CD8-positive, alpha-beta memory T cell (primary cell): Measurements from ENCODE around the gene STAC2. TPM values are rescaled to one million over a fixed set of nuclear protein-coding genes. Genes with fewer than 3 reads are reported as not detected.

Experiments
- CTCF ChIA-PET: fragments of 350-600 bp; sonication (Branson Sonifier 250); formaldehyde crosslinking; loops from one replicate; lab custom pipeline; 2021; ENCODE audit warnings: antibody characterized with exemption; lab: Charles Lee
- POLR2A ChIA-PET: fragments of 350-600 bp; sonication (Branson Sonifier 250); formaldehyde crosslinking; loops from one replicate; lab custom pipeline; 2021; ENCODE audit warnings: antibody characterized with exemption; lab: Charles Lee
- DNase-seq, 5 donors: peaks; one replicate each; pipeline versions ENCODE4 v3.0.0 to v3.0.0-alpha.2; 2020 to 2022; ENCODE audit warnings: mixed read lengths in 1 of 5
- H3K27ac ChIP-seq: one replicate; pipeline ENCODE4 v1.7.0; 2013; ENCODE audit warnings: low read depth, mild to moderate bottlenecking, low read length, moderate library complexity
- H3K27me3 ChIP-seq: 2 replicates; pipeline ENCODE4 v1.7.0; 2013; ENCODE audit warnings: low read length, mild to moderate bottlenecking; ENCODE audit not compliant: insufficient read depth, poor library complexity, severe bottlenecking
- H3K36me3 ChIP-seq: 2 replicates; pipeline ENCODE4 v1.7.0; 2013; ENCODE audit warnings: mild to moderate bottlenecking, low read length, moderate library complexity; ENCODE audit not compliant: insufficient read depth
- H3K4me1 ChIP-seq: 2 replicates; pipeline ENCODE4 v1.7.0; 2013; ENCODE audit warnings: mild to moderate bottlenecking, low read length, moderate library complexity; ENCODE audit not compliant: insufficient read depth
- H3K4me3 ChIP-seq: 2 replicates; pipeline ENCODE4 v1.7.0; 2013; ENCODE audit warnings: mild to moderate bottlenecking, low read length
- H3K9me3 ChIP-seq: 2 replicates; pipeline ENCODE4 v1.7.0; 2013; ENCODE audit warnings: mild to moderate bottlenecking, low read length
- H3K27ac Mint-ChIP-seq, 8 donors: one replicate each; pipeline ENCODE4 v1.8.0; 2020 to 2021; ENCODE audit warnings: mixed read lengths in 8 of 8, mild to moderate bottlenecking in 6 of 8, inconsistent platforms in 3 of 8, moderate library complexity in 3 of 8
- H3K27me3 Mint-ChIP-seq, 2 donors: one replicate each; pipeline ENCODE4 v1.8.0; 2020 to 2021; ENCODE audit warnings: mixed read lengths in 2 of 2, mild to moderate bottlenecking in 1 of 2, moderate library complexity in 1 of 2
- H3K36me3 Mint-ChIP-seq, 3 donors: one replicate each; pipeline ENCODE4 v1.8.0; 2020 to 2021; ENCODE audit warnings: mixed read lengths in 3 of 3, inconsistent platforms in 1 of 3, mild to moderate bottlenecking in 1 of 3
- H3K4me1 Mint-ChIP-seq, 3 donors: one replicate each; pipeline ENCODE4 v1.8.0; 2020 to 2021; ENCODE audit warnings: mixed read lengths in 3 of 3, inconsistent platforms in 1 of 3, mild to moderate bottlenecking in 1 of 3
- H3K4me3 Mint-ChIP-seq, 7 donors: one replicate each; pipeline ENCODE4 v1.8.0; 2020 to 2021; ENCODE audit warnings: mixed read lengths in 7 of 7, mild to moderate bottlenecking in 6 of 7, moderate library complexity in 4 of 7, inconsistent platforms in 2 of 7
- H3K9me3 Mint-ChIP-seq, 5 donors: one replicate each; pipeline ENCODE4 v1.8.0; 2020 to 2022; ENCODE audit warnings: mixed read lengths in 5 of 5, mild to moderate bottlenecking in 3 of 5, moderate library complexity in 2 of 5, inconsistent platforms in 1 of 5
- polyA plus RNA-seq: library from polyadenylated mRNA; unstranded; fragments of 300-500 nt; fragmentation: Illumina TruSeq; gene quantifications from one replicate; pipeline ENCODE4 v1.2.3, GENCODE V29; 2021
- total RNA-seq, 2 experiments: library from RNA; stranded (reverse); gene quantifications; one replicate each; pipeline ENCODE4 v1.2.3, GENCODE V29; 2021

The STAC2 gene
- total and polyA plus RNA-seq, 3 experiments from 2014 or later = not detected

GRCh38 chr17:39217734-39218369 is 7.9 kb downstream of the STAC2 start:
- Mint-ChIP-seq H3K9me3 (peaks cover 0 to 2% (median 0%) of the 10 kb centered on the region in 5 donors), H3K4me1 (peaks cover 0 to 4% (median 0%) of the 10 kb centered on the region in 3 donors), H3K36me3 (no peaks in the 10 kb centered on the region), H3K27me3 (peaks cover 12 to 23% of the 10 kb centered on the region in 2 donors), H3K27ac (no peak overlapping the region), H3K4me3 (peak overlapping the region in 5 of 7 donors; percentile 28 to 45 (median 40))
- Histone ChIP-seq H3K9me3 (no peaks in the 10 kb centered on the region), H3K36me3 (no peaks in the 10 kb centered on the region), H3K27ac (no peak overlapping the region), H3K27me3 (no peaks in the 10 kb centered on the region), H3K4me3 (no peak overlapping the region), H3K4me1 (no peaks in the 10 kb centered on the region)
- POLR2A ChIA-PET = interaction anchor here (0.5 to 0.8 kb wide), 2 partner anchors 9 to 611 kb away, joined by 3 to 4 read pairs; no protein-coding TSS in a partner anchor
- CTCF ChIA-PET = interaction anchor here (0.8 to 3.5 kb wide), 4 partner anchors 9 to 20 kb away, joined by 3 to 14 read pairs (median 6); no protein-coding TSS in a partner anchor
- no peak for DNase-seq

GRCh38 chr17:39213852-39214251 is 11.9 kb downstream of the STAC2 start:
- no peak for DNase-seq
- Mint-ChIP-seq H3K27me3 (peaks cover 2 to 25% of the 10 kb centered on the region in 2 donors), H3K36me3 (no peaks in the 10 kb centered on the region), H3K9me3 (no peaks in the 10 kb centered on the region), H3K27ac (no peak overlapping the region), H3K4me1 (peaks cover 6 to 23% (median 12%) of the 10 kb centered on the region in 3 donors), H3K4me3 (no peak overlapping the region)
- H3K4me3 ChIP-seq = no peak overlapping the region
- no peaks in the 10 kb centered on the region for H3K9me3 ChIP-seq
- CTCF ChIA-PET = interaction anchor here (1.8 to 1.9 kb wide), 2 partner anchors 18 kb away, joined by 5 to 7 read pairs; no protein-coding TSS in a partner anchor
- POLR2A ChIA-PET = no interaction called here
- peaks cover 15% of the 10 kb centered on the region for H3K4me1 ChIP-seq
- H3K27ac ChIP-seq = no peak overlapping the region
- no peaks in the 10 kb centered on the region for H3K36me3 ChIP-seq
- H3K27me3 ChIP-seq = peaks cover 4% of the 10 kb centered on the region

- Histone ChIP-seq H3K27ac (no peak overlapping the region), H3K36me3 (no peaks in the 10 kb centered on the region), H3K9me3 (no peaks in the 10 kb centered on the region), H3K4me1 (peaks cover 20% of the 10 kb centered on the region), H3K27me3 (peaks cover 4% of the 10 kb centered on the region), H3K4me3 (no peak overlapping the region)
- ChIA-PET CTCF (interaction anchor here (1.3 to 1.8 kb wide), 2 partner anchors 19 to 31 kb away, joined by 3 to 7 read pairs; no protein-coding TSS in a partner anchor), POLR2A (no interaction called here)
- no peak for DNase-seq
- H3K27me3 Mint-ChIP-seq = peaks cover 2 to 25% of the 10 kb centered on the region in 2 donors
- H3K4me3 Mint-ChIP-seq = peak overlapping the region in 1 of 7 donors; percentile 43
- no peaks in the 10 kb centered on the region for H3K9me3 Mint-ChIP-seq
- no peaks in the 10 kb centered on the region for H3K36me3 Mint-ChIP-seq
- peak overlapping the region in 3 of 8 donors; percentile 8 to 83 (median 66) for H3K27ac Mint-ChIP-seq
- H3K4me1 Mint-ChIP-seq = peaks cover 6 to 28% (median 16%) of the 10 kb centered on the region in 3 donors
Observed at GRCh38 chr17:39212841-39213480, 12.8 kb downstream of the STAC2 start.

GRCh38 chr17:39212195-39212810 is 13.4 kb downstream of the STAC2 start:
- no peak overlapping the region for H3K4me3 ChIP-seq
- Mint-ChIP-seq H3K27ac (peak overlapping the region in 2 of 8 donors; percentile 26 to 66), H3K4me3 (no peak overlapping the region), H3K4me1 (peaks cover 7 to 29% (median 16%) of the 10 kb centered on the region in 3 donors), H3K9me3 (no peaks in the 10 kb centered on the region), H3K27me3 (peaks cover 2 to 25% of the 10 kb centered on the region in 2 donors), H3K36me3 (no peaks in the 10 kb centered on the region)
- DNase-seq = no peak
- POLR2A ChIA-PET = no interaction called here
- peaks cover 21% of the 10 kb centered on the region for H3K4me1 ChIP-seq
- H3K27ac ChIP-seq = no peak overlapping the region
- no peaks in the 10 kb centered on the region for H3K9me3 ChIP-seq
- peaks cover 4% of the 10 kb centered on the region for H3K27me3 ChIP-seq
- CTCF ChIA-PET = interaction anchor here (0.6 to 1.8 kb wide), 3 partner anchors 20 to 32 kb away, joined by 3 to 7 read pairs (median 3); no protein-coding TSS in a partner anchor
- H3K36me3 ChIP-seq = no peaks in the 10 kb centered on the region

GRCh38 chr17:39210093-39210434 is 15.7 kb downstream of the STAC2 start:
- Mint-ChIP-seq H3K27me3 (peaks cover 1 to 7% of the 10 kb centered on the region in 2 donors), H3K4me3 (peak overlapping the region; percentile 30 to 85 (median 63)), H3K9me3 (no peaks in the 10 kb centered on the region), H3K27ac (peak overlapping the region in 4 of 8 donors; percentile 24 to 79 (median 48)), H3K4me1 (peaks cover 13 to 35% (median 20%) of the 10 kb centered on the region in 3 donors), H3K36me3 (peaks cover 0 to 5% (median 0%) of the 10 kb centered on the region in 3 donors)
- POLR2A ChIA-PET = interaction anchor here (0.8 to 1.6 kb wide), 3 partner anchors 8 to 28 kb away, joined by 3 to 7 read pairs (median 4); partner anchors contain the start of gene RPL19
- H3K36me3 ChIP-seq = peaks cover 2% of the 10 kb centered on the region
- no peak overlapping the region for H3K27ac ChIP-seq
- H3K4me3 ChIP-seq = peak overlapping the region; percentile 28
- no peak for DNase-seq
- CTCF ChIA-PET = interaction anchor here (1.4 to 9.3 kb wide), 4 partner anchors 10 to 30 kb away, joined by 4 to 272 read pairs (median 28); partner anchors contain the start of gene RPL19
- no peaks in the 10 kb centered on the region for H3K9me3 ChIP-seq
- H3K27me3 ChIP-seq = peaks cover 4% of the 10 kb centered on the region
- peaks cover 25% of the 10 kb centered on the region for H3K4me1 ChIP-seq

GRCh38 chr17:39209317-39210092 is 16.2 kb downstream of the STAC2 start:
- H3K27ac Mint-ChIP-seq = peak overlapping the region in 7 of 8 donors; percentile 39 to 92 (median 77)

GRCh38 chr17:39208893-39209292 is 16.9 kb downstream of the STAC2 start:
- Mint-ChIP-seq H3K27me3 (peaks cover 0 to 5% of the 10 kb centered on the region in 2 donors), H3K36me3 (peaks cover 3 to 17% (median 3%) of the 10 kb centered on the region in 3 donors), H3K4me3 (peak overlapping the region in 2 of 7 donors; percentile 13 to 36), H3K27ac (peak overlapping the region in 6 of 8 donors; percentile 24 to 90 (median 54)), H3K4me1 (peaks cover 13 to 35% (median 23%) of the 10 kb centered on the region in 3 donors), H3K9me3 (no peaks in the 10 kb centered on the region)
- Histone ChIP-seq H3K9me3 (no peaks in the 10 kb centered on the region), H3K36me3 (peaks cover 13% of the 10 kb centered on the region), H3K4me3 (no peak overlapping the region), H3K27me3 (peaks cover 4% of the 10 kb centered on the region), H3K4me1 (peaks cover 25% of the 10 kb centered on the region), H3K27ac (no peak overlapping the region)
- ChIA-PET POLR2A (interaction anchor here (0.9 to 1.6 kb wide), 4 partner anchors 9 to 36 kb away, joined by 3 to 7 read pairs (median 4); partner anchors contain the start of gene RPL19), CTCF (interaction anchor here (1.0 to 9.3 kb wide), 7 partner anchors 9 to 40 kb away, joined by 3 to 272 read pairs (median 4); partner anchors contain the start of gene RPL19)
- DNase-seq = no peak

More at GRCh38 chr17:39209317-39210092, 16.2 kb downstream of the STAC2 start:
- Mint-ChIP-seq H3K36me3 (peaks cover 0 to 11% (median 2%) of the 10 kb centered on the region in 3 donors), H3K9me3 (no peaks in the 10 kb centered on the region), H3K4me3 (peak overlapping the region; percentile 30 to 85 (median 59)), H3K4me1 (peaks cover 13 to 35% (median 20%) of the 10 kb centered on the region in 3 donors), H3K27me3 (peaks cover 0 to 5% of the 10 kb centered on the region in 2 donors)
- H3K9me3 ChIP-seq = no peaks in the 10 kb centered on the region
- DNase-seq = peak; percentile 64 to 88 (median 70)
- H3K4me1 ChIP-seq = peaks cover 25% of the 10 kb centered on the region
- H3K4me3 ChIP-seq = peak overlapping the region; percentile 39
- H3K27me3 ChIP-seq = peaks cover 4% of the 10 kb centered on the region
- H3K36me3 ChIP-seq = peaks cover 7% of the 10 kb centered on the region
- ChIA-PET CTCF (interaction anchor here (1.0 to 9.3 kb wide), 7 partner anchors 8 to 40 kb away, joined by 3 to 272 read pairs (median 4); partner anchors contain the start of gene RPL19), POLR2A (interaction anchor here (0.8 to 1.6 kb wide), 4 partner anchors 9 to 28 kb away, joined by 3 to 7 read pairs (median 4); partner anchors contain the start of gene RPL19)
- no peak overlapping the region for H3K27ac ChIP-seq
